ENCODE measurements around the gene TFDP1. TPM values are rescaled to one million over a fixed set of nuclear protein-coding genes. Genes with fewer than 3 reads are reported as not detected.
"Not testable (repeated sequence)": the region's sequence is repeated elsewhere in the genome, so short reads cannot be mapped to it uniquely, and the experiment has no call there.

TFDP1 gene
- total RNA-seq, 1 donor = 102 TPM

GRCh38 chr13:113589251-113589960 is 4.9 kb downstream of the TFDP1 start:
- DNase-seq (ENCODE audit: low read depth) = no peak
- H3K4me3 ChIP-seq (ENCODE audit: low read depth, low read length) = no peak overlapping the region
- TF ChIP-seq, protein P1, sequence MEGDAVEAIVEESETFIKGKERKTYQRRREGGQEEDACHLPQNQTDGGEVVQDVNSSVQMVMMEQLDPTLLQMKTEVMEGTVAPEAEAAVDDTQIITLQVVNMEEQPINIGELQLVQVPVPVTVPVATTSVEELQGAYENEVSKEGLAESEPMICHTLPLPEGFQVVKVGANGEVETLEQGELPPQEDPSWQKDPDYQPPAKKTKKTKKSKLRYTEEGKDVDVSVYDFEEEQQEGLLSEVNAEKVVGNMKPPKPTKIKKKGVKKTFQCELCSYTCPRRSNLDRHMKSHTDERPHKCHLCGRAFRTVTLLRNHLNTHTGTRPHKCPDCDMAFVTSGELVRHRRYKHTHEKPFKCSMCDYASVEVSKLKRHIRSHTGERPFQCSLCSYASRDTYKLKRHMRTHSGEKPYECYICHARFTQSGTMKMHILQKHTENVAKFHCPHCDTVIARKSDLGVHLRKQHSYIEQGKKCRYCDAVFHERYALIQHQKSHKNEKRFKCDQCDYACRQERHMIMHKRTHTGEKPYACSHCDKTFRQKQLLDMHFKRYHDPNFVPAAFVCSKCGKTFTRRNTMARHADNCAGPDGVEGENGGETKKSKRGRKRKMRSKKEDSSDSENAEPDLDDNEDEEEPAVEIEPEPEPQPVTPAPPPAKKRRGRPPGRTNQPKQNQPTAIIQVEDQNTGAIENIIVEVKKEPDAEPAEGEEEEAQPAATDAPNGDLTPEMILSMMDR (IDR thresholded peaks at IDR 0.05; ENCODE audit: insufficient read depth, low read length) = no peak

GRCh38 chr13:113589961-113590339 is 5.4 kb downstream of the TFDP1 start:
- DNase-seq (ENCODE audit: low read depth) = no peak
- H3K4me3 ChIP-seq (ENCODE audit: low read depth, low read length) = no peak overlapping the region
- TF ChIP-seq, protein P1 (IDR thresholded peaks at IDR 0.05; ENCODE audit: insufficient read depth, low read length) = no peak

GRCh38 chr13:113591750-113592149 is 7.2 kb downstream of the TFDP1 start:
- TF ChIP-seq, protein P1 (IDR thresholded peaks at IDR 0.05; ENCODE audit: insufficient read depth, low read length) = no peak
- no peak for DNase-seq (ENCODE audit: low read depth)
- H3K4me3 ChIP-seq (ENCODE audit: low read depth, low read length) = no peak overlapping the region

DNA sequence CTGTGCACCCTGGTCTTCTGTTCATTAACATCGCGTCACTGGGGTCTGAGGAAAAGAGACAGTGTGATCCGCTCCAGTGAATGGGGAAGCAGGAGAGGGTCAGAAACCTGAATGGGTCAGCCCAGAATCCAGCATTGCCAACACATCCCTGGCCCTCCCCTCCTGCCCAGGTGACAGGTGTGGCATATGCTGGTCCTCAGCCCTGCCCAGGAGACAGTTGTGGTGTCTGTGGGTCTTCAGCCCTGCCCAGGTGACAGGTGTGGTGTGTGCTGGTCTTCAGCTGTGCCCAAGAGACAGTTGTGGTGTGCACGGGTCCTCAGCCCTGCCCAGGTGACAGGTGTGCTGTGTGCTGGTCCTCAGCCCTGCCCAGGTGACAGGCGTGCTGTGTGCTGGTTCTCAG is 8.0 kb downstream of the TFDP1 start:
- no peak for DNase-seq (ENCODE audit: low read depth)
- H3K4me3 ChIP-seq (ENCODE audit: low read depth, low read length) = no peak overlapping the region
- TF ChIP-seq, protein P1 (IDR thresholded peaks at IDR 0.05; ENCODE audit: insufficient read depth, low read length) = no peak

GRCh38 chr13:113594066-113594821 is 9.7 kb downstream of the TFDP1 start:
- not testable (repeated sequence) for H3K4me3 ChIP-seq (ENCODE audit: low read depth, low read length); DNase-seq (ENCODE audit: low read depth)

DNA sequence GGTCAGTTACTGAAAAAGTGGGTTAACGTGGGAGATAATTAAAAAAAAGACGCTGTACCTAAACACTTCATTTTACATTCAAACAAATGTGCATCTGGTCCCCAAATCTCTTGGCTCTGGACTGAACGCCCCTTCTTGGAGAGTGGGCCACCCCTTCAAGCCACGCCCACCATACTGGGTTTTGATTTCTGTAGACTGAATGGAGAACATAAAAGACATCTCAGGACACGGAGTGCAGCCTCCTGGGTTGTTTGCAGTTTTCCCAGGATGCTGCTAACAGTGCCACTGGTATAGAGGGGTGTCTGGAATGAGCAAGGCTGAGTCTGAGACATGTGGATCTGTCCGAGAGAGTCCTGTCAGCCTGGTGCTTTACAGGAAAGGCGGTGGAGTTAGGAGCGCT is 10.6 kb downstream of the TFDP1 start:
- no peak overlapping the region for H3K4me3 ChIP-seq (ENCODE audit: low read depth, low read length)
- TF ChIP-seq, protein P1 (IDR thresholded peaks at IDR 0.05; ENCODE audit: insufficient read depth, low read length) = no peak
- no peak for DNase-seq (ENCODE audit: low read depth)

GRCh38 chr13:113596321-113597200 is 12.0 kb downstream of the TFDP1 start:
- no peak for DNase-seq (ENCODE audit: low read depth)
- H3K4me3 ChIP-seq (ENCODE audit: low read depth, low read length) = no peak overlapping the region
- TF ChIP-seq, protein P1 (IDR thresholded peaks at IDR 0.05; ENCODE audit: insufficient read depth, low read length) = no peak

All from fibroblast of the aortic adventitia (primary cell).